GM19025 (cell line): ENCODE results near the gene CYSRT1.
"Not testable (repeated sequence)": the region's sequence is repeated elsewhere in the genome, so short reads cannot be mapped to it uniquely, and the experiment has no call there.

Experiments used
- ATAC-seq: cut with Tn5 transposase; IDR thresholded peaks from one replicate; pipeline ENCODE4 v1.9.1; 2021; ENCODE audit warnings: mild to moderate bottlenecking, low read depth, moderate library complexity; ENCODE audit not compliant: unreplicated experiment

Gene CYSRT1

DNA sequence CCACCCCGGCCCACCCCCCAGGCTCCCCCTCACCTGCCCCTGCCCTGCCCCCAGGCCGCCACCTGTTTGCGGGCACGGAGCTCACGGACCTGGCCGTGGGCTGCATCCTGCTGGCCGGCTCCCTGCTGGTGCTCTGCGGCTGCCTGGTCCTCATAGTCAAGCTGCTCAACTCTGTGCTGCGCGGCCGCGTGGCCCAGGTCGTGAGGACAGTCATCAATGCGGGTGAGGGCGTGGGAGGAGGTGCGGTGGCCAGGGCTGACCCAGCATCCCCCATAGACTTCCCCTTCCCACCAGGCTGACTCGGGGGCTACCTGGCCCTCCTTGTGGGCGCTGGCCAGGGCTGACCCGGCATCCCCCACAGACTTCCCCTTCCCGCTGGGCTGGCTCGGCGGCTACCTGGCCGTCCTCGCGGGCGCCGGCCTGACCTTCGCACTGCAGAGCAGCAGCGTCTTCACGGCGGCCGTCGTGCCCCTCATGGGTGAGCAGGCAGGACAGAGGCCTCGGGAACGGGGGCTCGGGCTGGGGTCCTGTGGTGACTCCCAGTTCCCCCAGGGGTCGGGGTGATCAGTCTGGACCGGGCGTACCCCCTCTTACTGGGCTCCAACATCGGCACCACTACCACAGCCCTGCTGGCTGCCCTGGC lies 9.2 kb downstream of the CYSRT1 start:
- no peak for ATAC-seq

DNA sequence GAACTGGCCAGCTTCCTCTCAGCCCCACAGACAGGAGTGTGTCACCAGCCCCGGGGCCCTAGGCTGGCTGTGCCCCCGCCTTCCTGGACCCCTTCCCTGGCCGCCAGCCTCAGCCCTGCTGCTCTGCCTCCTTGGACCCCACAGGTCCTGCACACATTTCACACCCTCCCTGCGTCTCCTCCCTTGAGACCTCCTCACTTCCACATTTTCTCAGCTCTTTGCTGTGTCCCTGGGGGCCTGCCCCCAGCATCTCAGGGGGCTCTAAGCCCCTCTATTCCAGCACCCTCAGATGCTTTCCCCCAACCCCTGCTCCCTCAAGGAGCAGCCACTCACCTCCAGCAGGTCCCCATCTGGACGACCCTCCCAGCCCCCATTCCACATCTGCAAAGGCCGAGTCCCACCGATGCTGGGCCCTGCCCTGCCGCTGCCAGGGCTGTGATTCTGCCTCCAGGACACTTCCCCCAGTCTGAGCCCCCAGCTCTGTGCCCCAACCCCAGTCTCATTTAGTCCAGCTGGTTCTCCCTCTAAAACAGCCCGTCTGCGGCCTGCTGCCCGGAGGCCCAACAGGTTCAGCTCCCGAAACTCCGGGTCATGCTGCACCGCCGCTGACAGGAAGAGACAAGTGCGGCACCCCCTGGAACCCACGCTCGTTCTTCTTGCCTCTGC lies 9.9 kb downstream of the CYSRT1 start:
- no peak for ATAC-seq

DNA sequence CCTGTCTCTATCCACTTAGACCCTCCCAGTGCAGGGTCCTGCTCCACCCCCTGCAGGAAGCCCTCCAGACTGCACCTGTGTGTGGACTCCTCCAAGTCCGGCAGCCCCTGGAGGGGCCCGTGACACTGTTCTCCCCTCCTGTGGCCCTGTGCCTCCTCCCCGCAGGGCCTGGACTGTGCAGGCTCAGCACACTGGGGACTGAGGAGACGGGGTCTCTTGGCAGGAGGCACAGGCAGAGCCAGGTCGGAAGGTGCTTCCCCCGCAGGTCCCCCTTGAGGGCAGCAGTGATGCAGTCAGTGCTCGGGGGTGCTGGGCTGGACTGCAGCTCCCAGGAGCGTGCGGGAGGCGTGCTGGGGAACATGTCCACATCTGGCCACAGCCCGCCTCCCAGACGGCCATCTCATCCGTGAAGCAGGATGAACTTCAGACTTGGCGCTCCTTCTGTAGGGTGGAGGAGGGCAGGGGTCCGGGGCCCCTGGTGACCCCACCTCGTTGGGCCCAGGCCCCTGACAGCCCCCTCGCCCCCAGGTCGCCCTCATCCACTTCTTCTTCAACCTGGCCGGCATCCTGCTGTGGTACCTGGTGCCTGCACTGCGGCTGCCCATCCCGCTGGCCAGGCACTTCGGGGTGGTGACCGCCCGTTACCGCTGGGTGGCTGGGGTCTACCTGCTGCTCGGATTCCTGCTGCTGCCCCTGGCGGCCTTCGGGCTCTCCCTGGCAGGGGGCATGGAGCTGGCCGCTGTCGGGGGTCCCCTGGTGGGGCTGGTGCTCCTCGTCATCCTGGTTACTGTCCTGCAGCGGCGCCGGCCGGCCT lies 10.7 kb downstream of the CYSRT1 start:
- no peak for ATAC-seq

DNA sequence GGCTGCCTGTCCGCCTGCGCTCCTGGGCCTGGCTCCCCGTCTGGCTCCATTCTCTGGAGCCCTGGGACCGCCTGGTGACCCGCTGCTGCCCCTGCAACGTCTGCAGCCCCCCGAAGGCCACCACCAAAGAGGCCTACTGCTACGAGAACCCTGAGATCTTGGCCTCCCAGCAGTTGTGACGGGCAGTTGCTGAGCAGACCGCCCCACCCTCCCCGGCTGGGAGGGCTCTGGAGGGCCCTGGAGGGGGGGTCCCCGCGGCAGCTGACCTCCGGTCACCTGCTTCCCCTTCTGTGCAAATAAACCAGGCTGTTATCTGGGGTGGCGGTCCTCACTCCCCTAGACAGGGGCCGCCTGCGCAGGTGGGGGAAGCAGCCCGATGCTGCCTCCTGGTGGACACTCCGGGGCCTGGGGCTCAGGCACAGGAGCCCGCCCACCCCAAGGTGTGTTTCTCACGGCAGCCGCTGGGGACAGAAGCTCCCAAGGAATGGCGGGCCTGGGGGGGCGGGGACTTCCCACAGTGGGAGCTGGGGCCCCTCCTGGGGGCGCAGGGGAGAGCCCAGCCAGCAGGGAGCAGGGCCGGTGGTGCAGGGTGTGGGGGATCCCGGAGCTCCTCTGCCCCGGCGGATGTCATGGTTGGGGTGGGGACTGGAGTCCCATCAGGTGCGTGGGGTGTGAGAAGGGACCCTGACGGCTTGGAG lies 11.4 kb downstream of the CYSRT1 start:
- ATAC-seq = no peak

DNA sequence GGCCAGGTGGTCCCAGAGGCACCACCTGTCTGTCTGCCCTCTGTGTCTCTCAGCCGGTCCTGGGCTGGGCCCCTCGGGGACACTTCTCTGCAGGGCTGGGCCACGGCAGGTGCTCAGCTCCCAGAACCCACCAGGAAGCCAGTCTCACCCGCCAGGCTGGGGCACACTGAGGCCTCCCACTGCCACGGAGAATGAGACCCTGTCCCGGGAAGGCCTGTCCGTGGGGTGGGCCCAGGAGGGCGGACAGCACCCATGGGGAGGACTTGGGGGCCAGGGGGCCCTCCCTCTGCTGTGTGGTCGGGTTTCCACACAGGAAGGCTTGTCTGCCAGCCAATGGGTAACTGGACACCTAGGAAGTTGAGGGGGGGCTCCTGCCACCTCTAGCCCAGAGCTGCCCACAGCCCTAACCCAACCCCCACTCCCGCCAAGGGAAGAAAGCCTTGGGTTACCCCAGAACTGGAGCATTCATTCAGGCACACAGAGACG lies 12.0 kb downstream of the CYSRT1 start:
- no peak for ATAC-seq

DNA sequence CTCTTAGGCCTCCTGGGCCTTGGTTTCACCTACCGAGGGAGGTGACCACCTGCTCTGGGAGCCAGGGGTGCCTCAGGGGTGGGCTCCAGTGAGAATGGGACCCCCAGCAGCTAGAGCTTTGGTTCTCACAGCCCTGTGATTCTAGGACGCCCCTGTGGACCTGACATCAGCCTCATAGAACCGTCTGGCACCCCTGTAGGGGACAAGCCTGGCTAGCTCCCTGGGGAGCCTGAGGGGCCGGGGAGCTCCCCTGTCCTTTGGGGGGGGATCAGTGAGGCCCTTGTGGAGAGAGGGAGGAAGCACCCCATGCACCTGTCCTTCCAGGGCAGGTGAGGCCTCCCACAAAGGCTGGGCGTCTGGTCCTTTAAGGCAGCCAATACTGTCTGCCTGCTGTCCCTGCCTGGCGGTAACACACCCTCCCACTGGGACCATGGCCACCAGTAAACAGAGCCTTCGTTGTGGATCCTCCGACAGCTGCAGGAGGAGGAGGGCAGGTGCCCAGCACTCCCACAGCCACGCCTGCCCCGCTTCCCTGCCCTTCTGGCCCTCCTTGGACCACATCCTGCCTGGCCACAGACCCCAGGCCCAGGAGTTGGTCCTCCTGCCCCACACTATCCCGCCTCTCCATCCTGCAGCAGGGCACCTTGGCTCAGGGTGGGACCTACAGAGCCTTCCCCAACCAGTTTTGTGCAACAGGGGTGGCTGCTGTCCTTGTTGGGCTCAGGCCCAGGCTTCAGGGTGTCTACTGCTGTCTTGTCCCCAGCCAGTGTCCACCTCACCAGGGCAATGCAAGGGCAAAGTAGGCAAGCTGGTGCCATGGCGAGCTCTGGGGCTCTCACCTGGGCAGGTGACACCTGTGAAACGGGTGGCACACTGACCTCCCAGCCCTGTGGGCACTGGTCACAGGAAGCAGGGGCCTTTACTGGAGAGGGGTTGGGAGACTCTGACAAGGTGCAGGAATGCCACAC lies 13.1 kb downstream of the CYSRT1 start:
- no peak for ATAC-seq

DNA sequence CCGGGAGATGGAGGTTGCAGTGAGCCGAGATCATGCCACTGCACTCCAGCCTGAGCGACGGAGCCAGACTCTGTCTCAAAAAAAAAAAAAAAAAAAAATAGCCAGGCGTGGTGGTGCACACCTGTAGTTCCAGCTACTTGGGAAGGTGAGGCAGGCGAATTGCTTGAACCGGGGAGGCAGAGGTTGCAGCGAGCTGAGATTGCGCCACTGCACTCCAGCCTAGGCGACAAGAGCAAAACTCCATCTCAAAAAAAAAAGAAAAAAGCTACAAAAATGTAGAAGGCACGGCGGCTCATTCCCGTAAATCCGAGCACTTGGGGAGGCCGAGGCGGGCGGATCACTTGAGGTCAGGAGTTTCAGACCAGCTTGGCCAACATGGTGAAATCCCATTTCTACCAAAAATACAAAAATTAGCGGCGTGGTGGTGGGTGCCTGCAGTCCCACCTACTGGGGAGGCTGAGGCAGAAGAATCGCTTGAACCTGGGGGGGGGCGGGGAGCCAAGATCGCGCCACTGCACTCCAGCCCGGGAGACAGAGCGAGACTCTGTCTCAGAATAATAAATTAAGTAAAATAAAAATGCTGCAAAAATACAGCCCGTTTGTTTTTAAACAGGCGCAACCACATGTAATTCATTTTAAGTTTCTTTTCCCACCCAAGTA lies 14.7 kb downstream of the CYSRT1 start:
- ATAC-seq = not testable (repeated sequence)

DNA sequence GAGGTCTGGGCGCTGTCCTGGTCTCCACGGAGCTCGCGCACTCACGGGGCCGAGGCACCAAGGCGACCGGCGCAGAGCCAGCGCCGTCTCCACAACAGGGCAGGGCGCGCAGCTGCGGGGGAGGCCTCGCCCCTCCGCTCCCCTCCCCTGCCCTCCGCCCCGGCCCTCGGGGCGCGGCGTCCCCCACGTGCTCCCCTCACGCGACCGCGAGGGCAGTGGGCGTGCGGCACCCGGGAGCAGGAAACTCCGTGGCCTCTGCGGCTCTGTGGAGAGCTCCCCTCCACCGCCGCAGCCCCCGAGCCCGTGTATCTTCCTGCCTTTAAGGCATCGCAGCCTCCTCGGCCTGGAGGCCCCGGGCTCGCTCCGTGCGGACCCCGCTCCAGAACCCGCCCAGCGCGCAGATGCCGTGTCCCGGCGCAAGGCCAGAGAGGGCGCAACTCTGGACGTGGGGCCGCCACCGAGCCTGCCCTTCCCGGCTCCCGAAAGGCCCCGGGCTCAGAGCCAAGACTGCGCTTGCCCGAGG lies 15.4 kb downstream of the CYSRT1 start:
- peak; percentile 14 for ATAC-seq

DNA sequence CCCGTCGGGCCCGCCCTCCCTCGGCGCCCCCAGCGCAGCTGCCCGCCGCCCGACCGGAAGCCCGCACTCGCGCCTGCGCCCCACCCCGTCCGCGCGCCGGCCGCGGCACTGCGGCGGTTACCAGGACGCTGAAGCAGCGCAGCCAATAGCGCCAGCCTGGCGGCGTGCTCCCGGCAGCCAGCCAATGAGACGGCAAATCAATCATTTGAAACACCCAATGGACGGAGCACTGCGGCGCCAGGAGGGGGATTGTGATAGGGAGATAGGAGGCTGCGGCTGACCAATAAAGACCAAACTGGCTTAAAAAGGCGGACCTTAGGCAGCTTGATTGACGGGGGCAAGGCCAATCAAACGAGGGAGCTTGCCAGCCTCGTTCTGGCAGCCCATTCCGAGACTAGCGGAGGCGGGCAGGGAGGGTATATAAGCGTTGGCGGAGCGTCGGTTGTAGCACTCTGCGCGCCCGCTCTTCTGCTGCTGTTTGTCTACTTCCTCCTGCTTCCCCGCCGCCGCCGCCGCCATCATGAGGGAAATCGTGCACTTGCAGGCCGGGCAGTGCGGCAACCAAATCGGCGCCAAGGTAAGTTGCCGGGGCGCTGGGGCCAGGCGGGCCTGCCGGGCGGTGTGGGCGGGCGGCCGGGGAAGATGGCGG lies 16.0 kb downstream of the CYSRT1 start, which contains the start of gene TUBB4B:
Gene TUBB4B (plus strand): TSS at position 447 of the 649 bp plus-strand sequence. CDS start 74 bp downstream, at position 521.
- peak; percentile 61 for ATAC-seq

DNA sequence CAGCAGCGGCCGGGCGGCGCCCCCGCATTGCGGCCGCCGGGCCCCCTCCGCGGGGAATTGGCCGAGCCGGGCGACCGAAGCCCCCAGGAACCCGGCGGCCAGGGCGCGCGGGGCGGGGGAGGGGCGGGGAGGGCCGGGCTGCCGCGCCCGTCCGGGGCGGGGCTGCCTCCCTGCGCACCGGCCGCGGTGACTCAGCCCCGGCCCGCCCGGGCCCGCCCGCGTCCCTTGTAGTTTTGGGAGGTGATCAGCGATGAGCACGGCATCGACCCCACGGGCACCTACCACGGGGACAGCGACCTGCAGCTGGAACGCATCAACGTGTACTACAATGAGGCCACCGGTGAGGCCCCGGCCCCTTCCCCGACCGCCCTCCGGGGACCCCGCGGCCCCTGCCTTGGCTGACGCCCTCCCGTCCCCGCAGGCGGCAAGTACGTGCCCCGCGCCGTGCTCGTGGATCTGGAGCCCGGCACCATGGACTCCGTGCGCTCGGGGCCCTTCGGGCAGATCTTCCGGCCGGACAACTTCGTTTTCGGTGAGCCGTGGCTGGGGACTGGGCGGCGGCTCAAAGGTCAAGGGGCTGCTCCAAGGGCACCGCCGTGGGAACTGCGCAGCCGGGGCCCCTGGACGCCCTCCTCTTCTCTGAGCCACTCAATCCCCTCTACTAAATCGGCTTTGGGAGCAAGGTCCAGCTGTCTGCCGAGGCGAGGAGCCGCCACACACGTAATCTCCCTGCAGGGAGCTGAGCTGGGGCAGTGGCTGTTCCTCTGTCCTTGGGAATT lies 16.7 kb downstream of the CYSRT1 start:
- ATAC-seq = peak; percentile 4

DNA sequence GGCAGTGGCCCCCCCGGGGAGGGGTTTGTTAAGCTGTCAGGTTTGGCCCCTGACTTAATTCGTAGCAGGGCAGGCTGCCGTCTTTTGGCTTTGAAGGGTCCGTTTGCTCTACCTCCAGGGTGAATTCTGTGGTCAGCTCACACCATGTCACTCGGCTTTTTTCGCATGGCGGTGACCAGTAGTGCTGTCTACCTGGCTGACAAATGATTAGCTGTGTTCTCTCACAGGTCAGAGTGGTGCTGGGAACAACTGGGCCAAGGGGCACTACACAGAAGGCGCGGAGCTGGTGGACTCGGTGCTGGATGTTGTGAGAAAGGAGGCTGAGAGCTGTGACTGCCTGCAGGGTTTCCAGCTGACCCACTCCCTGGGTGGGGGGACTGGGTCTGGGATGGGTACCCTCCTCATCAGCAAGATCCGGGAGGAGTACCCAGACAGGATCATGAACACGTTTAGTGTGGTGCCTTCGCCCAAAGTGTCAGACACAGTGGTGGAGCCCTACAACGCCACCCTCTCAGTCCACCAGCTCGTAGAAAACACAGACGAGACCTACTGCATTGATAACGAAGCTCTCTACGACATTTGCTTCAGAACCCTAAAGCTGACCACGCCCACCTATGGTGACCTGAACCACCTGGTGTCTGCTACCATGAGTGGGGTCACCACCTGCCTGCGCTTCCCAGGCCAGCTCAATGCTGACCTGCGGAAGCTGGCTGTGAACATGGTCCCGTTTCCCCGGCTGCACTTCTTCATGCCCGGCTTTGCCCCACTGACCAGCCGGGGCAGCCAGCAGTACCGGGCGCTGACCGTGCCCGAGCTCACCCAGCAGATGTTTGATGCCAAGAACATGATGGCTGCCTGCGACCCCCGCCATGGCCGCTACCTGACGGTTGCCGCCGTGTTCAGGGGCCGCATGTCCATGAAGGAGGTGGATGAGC lies 17.6 kb downstream of the CYSRT1 start:
- no peak for ATAC-seq

DNA sequence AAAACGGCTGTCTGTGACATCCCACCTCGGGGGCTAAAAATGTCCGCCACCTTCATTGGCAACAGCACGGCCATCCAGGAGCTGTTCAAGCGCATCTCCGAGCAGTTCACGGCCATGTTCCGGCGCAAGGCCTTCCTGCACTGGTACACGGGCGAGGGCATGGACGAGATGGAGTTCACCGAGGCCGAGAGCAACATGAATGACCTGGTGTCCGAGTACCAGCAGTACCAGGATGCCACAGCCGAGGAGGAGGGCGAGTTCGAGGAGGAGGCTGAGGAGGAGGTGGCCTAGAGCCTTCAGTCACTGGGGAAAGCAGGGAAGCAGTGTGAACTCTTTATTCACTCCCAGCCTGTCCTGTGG lies 18.3 kb downstream of the CYSRT1 start:
- not testable (repeated sequence) for ATAC-seq

DNA sequence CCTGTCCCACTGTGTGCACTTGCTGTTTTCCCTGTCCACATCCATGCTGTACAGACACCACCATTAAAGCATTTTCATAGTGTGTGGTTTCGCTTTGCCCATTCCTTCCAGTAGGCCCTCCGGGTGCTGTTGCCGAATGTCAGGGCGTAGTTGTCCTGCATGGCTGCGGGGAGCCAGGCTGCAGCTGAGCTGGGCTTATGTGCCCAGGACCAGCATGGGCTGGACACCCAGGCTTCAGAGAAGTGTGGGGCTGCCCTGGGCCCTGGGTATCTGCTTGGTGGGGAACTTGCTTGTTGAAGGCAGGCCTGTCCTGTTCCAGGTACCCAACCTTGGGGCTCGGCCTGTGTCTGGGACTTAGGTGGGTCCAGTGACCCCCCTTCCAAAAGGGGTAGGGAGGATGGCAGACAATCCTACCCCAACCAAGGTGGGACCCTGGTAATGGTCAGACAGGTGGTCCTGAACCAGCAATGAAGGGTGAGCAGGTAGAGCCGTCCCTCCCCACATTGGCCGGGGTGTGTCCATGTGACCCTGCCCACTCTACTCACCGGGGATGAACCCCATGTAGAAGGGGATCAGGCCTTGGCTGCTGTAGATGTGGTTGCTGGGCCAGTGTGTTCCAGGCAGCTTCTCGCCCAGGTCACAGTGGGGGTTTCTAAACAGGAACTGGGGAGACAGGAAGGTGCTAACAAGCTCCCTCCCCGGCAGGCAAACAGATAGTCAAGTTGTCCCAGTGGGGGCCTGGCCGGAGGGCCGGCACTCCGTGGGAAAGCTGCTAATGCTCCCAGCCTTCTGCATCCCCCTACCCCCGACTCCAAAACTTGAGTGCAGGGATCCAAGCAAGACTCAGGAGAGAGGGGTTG lies 18.9 kb downstream of the CYSRT1 start:
- no peak for ATAC-seq

DNA sequence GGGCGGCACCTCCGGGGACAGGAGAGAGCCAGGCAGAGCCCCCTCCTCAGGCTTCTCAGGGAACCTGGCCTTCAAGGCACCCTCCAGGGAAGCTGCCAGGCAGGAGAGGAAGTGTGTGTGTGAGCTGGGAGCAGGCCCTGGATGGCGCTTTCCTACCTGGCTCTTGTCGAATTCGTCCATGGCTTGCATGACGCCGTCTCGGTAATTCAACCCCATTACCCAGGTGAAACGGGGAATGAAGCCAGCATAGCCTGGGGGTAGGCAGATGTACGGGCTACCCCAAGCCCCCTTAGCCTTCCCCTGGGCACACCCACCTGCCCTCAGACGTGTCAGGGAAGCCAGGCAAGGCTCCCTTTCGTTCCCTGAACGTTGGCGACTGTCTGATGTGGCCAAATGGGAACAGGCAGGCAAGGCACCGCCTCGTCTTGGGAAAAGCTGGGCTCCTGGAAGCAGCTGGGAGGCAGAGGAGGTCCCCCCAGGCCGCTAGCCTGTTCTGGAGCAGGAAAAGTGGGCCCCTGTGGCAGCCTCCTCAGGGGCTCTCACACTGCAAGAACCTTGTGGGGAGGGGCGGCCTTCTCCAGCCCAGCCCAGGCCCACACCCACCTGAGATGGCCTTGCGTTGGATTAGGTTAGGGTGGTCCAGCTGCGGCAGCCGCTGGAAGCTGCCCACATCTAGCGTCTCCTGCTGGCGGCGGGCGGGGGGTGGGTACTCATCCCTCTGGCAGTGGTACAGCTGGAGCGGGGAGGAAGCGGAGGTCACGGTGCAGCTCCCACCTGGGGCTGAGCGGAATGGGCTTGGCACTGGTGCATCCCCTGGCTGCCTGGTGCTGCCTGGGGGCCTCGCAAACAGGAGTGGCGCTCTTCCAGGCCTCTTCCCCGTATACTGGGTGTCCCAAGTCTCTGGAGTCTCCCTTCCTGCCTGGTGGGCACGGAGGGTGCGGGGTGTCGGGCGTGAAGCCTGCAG lies 19.8 kb downstream of the CYSRT1 start:
- no peak for ATAC-seq
